ENCODE results near the gene ZSCAN1.
A peak's percentile ranks its signal among the peaks of the same experiment; 100 is the strongest.
"Not testable (repeated sequence)": the region's sequence is repeated elsewhere in the genome, so short reads cannot be mapped to it uniquely, and the experiment has no call there.

Gene ZSCAN1, protein sequence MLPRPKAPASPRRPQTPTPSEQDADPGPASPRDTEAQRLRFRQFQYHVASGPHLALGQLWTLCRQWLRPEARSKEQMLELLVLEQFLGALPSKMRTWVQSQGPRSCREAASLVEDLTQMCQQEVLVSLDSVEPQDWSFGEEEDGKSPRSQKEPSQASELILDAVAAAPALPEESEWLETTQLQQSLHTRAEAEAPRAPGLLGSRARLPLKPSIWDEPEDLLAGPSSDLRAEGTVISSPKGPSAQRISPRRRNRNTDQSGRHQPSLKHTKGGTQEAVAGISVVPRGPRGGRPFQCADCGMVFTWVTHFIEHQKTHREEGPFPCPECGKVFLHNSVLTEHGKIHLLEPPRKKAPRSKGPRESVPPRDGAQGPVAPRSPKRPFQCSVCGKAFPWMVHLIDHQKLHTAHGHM

DNA sequence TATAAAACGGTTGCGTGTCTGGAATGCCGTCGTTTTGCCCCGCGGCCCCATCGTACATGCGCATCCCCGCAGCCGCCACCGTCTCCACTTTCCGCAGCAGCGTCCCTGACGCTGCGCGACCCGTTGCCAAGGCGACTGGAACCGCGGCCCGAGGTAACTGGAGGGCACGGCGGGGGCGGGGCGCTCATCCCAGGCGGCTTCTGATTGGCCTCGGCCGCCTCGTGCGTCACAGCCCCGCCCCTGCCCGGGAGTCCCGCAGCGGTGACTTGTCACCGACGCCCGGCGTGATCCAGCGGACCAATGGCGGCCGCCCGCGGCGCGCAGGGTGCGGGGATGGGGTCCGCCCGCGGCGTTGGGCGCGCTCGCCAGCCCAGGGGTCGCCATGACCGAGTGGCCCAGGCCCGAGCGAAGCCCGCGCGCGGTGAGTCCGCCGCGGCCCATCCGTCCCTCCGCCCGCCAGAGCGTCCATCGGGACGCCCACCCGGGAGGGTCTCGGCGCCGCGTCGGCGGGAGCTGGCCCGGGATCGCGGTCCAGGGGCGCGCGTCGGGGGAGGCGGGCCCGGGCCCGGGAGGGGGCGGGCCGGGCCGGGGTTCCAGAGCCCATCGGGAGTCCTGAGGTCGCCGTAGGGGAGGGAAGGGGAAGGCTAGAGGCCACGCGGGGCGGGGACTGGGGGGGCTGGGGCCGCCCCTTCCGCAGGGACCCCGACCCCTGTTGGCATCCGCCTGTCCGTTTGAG lies at the start of gene ZSCAN1:
Gene ZSCAN1 (plus strand): TSS at position 285 of the 736 bp plus-strand sequence. CDS start 3,812 bp downstream, outside the sequence.
- DNase-seq, result peak; percentile 6 to 71

DNA sequence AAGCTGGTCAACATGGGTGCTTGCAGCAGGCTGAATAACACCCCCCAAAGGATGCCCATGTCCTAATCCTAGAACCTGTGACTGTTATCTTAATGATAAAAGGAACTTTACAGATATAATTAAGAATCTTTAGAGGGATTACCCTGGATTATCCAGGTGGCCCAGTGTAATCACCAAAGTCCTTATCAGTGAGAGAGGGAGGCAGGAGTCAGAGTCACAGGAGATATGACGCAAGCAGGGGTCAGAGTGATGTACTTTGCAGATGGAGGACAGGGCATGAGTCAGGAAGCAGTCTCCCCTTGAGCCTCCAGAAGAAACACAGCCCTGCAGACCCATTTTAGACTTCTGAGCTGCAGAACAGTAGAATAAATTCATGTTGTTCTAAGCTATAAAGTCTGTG lies 41.0 kb upstream of the ZSCAN1 start:
- no peak for DNase-seq

DNA sequence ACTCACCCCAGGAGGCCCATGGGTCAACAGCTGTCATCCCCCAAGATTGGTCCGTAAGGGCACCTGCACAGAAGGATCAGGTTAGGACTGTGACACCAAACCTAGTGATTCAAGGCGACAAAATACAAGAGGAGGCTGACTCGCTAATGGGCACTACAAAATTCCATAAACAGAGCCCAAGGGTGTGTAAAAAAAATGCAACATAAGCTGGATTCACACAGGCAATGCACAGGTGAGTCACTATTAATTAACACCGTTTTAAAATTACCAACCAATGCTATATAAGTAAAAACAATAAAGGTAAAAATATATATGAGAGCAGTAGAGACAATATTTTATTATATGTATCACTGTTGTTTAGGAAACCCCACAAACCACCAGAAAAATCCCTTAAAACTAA lies 33.1 kb upstream of the ZSCAN1 start:
- DNase-seq, result no peak

DNA sequence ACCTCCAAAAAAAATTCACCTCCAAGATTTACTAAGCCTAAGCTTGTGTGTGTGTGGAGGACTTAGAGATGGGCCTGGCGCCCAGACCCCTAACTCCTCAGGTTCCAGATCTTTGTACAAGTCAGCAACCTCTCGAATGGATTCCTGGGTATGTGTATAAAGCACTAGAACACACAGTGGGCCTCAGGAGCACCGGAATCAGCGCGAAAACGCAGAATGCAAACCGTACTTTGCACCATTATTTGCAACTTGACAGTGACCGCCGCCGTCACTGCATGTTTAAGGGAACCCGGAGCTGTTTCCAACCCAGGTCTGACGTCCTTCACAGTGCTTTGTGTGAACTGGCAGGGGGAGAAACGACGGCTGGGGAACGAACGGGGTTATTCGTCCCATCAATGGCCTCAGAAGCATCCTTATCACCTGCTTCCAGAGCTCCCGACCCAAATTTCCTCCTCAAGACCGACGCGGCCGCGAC lies 31.9 kb upstream of the ZSCAN1 start:
- DNase-seq, result peak in 1 of 2 donors; percentile 8

DNA sequence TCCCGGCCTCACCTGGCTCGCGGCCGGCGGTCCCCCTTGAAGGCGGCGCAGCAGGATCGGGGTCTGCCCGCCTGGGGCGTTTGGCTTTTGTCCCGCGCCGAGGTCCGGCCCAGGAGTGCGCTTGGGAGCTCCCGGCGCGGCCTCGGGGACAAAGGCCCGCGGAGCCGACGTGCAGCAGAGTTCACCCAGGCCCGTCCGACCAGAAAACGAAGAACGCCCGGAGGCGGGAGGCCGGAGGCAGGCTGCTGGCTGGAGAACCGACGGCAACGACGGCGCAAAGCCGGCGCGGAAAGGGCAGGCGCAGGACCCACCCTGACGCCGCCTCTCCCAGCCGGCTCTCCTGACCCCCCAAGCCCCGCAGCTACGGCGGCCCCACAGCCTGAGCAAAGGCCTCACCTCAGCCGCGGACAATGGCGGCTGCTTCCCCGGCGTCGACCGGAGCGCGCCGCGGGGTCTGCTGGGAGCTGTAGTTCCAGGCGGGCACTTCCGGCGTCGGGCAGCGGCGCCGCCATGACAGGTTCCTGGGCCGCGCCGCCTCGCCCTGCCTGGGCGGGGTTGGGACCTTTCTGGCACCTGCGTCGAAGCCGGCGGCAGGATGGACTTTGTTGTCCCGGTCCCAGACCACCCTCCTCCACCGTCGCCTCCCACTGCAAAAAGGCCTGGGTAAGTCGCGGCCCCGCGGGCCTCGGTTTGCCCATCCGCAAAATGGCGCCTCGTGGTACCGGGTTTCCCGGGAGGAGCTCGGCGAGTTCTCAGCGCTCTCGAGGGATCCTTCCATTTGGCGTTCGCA lies 31.2 kb upstream of the ZSCAN1 start, which contains the start of gene ZNF606:
Gene ZNF606 (minus strand): TSS at position 437 of the 790 bp plus-strand sequence. CDS start 1,501 bp downstream, outside the sequence.
- DNase-seq, result peak; percentile 87 to 88

- no peak for DNase-seq
These were observed 30.5 kb upstream of the ZSCAN1 start for GRCh38 chr19:58003174-58003828.

DNA sequence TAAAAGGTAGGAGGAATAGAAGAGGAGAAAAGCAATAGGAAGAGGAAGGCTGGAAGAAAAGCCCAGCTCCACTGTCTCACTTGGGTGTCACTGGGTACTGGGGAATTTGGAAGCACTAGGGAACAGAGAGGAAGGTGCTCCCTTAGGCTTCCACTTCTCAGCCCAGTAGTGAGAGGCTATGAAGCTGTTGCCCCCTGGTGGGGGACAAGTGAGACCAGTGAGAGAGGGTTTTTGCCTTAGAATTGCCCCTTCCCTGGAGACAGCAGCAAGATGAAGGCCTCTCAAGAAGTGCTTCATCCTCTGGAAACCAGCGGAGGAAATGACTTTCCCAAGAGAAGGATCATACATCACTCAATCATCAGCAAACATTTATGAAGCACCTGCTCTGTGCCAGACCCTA lies 26.5 kb upstream of the ZSCAN1 start:
- DNase-seq, result no peak

DNA sequence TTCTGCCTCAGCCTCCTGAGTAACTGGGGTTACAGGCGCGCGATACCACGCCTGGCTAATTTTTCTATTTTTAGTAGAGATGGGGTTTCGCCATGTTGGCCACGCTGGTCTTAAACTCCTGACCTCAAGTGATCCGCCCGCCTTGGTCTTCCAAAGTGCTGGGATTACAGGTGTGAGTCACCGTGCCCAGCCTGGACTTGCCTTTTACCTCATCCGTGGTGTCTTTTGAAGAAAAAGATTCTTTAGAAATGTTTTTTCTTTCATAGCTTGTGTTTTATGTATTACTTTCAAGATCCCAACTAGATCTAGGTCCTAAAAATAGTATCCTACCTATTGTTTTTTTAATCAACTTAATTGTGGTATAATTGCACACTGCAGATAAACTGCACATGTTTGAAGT lies 24.9 kb upstream of the ZSCAN1 start:
- not testable (repeated sequence) for DNase-seq

DNA sequence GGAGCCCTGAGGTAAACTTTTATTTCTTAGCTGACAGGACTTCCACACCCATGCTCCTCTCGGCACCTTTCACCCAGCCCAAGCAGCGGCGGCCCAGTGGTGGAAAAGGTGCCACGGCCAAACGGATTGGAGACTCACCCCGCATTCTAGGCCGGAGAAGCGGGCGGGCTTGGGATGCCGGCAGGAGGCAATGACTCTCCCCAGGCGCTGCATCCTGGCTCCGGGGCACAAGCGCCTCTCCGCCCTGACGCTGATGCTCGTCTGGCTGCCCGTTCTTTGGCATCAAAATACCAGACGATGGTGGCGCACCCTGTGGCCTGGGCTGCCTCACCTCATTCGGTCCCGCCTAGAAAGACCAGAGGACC lies 24.5 kb upstream of the ZSCAN1 start:
- DNase-seq, result no peak

GRCh38 chr19:58009666-58010301 lies 24.0 kb upstream of the ZSCAN1 start:
- peak; percentile 71 to 77 for DNase-seq

- DNase-seq, result no peak
These were observed 23.3 kb upstream of the ZSCAN1 start for GRCh38 chr19:58010507-58010906.

GRCh38 chr19:58014141-58014540 lies 19.7 kb upstream of the ZSCAN1 start:
- no peak for DNase-seq

DNA sequence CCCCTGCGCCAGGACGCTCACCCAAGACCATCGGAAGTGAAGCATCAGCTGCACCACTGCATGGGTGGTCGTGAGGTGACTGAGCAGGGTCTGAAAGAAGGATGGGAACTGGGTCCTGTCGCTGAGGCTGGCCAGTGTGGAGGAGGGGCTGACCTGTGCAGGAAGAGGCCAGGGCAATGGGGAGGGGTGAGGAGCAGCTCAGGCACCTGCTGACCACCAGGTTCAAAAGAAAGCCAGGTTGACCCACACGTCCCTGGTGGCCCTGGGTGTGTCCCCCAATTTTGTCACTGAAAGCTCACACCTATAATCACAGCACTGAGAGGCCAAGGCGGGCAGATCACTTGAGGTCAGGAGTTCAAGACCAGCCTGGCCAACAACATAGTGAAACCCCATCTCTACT lies 13.7 kb upstream of the ZSCAN1 start:
- DNase-seq, result no peak

DNA sequence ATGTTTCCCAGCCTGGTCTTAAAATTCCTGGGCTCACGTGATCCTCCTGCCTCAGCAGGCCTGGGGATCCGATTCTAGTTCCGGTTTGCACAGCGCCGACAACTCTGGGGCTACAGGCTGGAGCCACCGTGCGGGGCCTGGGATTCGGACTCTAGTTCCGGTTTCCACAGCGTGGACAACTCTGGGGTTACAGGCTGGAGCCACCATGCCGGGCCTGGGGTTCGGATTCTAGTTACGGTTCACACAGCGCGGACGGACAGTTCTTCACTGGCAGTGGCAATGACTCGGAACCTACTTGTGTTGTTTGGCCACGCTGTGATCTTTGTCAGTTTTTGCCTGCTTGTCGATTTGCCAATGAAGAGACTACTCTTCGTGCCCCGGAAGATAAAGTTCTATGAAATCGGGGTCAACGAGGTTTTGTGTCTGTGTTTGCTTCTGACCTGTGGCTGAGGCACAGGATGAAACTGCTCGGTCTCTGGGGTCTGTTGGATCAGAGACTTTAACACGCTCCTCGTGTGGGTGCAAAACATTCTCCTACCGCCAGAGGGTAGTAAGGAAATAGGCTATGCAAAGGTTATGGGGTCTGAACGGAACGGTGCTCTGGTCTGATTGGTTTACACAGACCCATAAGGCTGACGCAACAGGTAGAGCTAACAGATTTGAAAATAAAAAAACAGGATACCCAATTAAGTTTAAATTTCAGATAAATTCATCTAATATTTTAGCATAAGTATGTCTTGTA lies 12.1 kb upstream of the ZSCAN1 start:
- DNase-seq, result peak; percentile 53 to 67

DNA sequence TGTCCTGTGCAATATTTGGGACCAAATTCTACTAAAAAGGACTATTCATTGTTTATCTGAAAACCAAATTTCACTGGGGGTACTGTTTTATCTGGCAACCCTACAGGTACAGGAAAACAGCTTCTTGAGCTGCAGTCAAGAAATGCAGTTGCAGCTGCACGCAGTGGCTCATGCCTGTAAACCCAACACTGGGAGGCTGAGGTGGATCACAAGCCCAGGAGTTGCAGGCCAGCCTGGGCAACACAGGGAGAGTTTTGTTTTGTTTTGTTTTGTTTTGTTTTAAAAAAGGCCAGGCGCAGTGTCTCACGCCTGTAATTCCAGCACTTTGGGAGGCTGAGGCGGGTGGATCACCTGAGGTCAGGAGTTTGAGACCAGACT lies 11.6 kb upstream of the ZSCAN1 start:
- no peak for DNase-seq

DNA sequence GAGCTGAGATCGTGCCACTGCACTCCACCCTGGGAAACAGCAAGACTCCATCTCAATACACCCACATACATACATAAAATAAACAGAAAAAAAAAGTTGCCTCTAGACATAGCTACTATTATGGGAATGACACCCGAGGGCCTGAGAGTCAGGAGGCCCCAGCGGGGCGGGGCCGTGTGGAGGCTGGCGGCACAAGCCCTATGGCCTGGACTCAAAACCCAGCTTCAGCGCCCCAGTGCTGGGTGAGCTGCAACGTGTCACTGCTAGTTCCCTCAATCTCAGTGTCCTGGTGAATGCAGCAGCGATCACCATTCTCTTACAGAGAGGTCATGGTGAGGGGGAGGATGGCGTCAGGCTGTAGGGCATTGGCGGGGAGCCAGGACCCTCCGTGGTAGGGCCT lies 9.2 kb upstream of the ZSCAN1 start:
- no peak for DNase-seq

DNA sequence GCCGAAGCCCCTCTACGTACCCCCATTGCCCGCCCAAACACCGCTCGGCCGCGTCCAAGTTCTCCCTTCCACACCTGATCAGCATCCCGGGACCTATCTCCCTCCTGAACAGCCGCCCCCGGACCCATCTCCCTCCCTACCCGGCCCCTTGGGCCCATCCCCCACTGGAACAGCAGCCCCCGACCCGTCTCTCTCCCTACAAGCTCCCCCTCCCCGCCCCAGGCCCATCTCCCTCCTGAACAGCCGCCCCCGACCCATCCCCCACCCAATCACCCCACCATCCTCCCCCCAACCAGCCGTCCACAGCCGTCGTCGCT lies 610 bp downstream of the ZSCAN1 start:
- no peak for DNase-seq

GRCh38 chr19:58035863-58036262 lies 2.0 kb downstream of the ZSCAN1 start:
- DNase-seq, result no peak

DNA sequence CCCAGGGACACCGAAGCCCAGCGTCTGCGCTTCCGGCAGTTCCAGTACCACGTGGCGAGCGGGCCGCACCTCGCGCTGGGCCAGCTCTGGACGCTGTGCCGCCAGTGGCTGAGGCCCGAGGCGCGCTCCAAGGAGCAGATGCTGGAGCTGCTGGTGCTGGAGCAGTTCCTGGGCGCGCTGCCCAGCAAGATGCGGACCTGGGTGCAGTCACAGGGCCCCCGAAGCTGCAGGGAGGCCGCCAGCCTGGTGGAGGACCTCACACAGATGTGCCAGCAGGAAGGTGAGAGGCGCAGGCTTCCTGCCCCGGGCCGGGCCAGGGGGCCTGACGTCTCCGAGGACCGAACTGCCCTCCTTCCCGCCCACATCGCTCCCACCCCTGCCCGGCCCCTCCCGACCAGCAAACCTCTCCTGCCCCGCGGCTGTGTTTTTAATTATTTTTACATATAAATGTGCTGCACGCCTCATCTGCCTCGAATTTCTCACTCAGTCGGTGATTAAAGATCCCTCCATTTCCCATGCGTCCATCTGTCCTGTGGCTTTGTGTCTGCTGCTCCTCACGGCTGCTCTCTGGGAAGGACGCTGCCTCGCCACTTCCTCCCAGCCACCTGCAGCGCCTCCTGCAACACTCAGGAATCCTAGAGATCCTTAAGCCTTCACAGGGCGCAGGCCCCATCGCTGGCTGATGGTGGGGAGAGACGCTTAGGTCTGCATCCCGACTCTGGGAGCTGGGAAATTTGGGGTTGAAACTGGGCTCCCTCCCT lies 4.3 kb downstream of the ZSCAN1 start:
- no peak for DNase-seq

- no peak for DNase-seq
These were observed 4.9 kb downstream of the ZSCAN1 start for GRCh38 chr19:58038688-58039204.
